Mesenchymal stem cell (in vitro differentiated cells and primary cell): Measurements from ENCODE around the gene EFHD2.

Experiments used
- DNase-seq: peaks from one replicate; pipeline ENCODE4 v3.0.0-alpha.2; 2013
- H2AFZ ChIP-seq: one replicate; pipeline ENCODE4 v1.6.1; 2013; ENCODE audit warnings: low read depth, mild to moderate bottlenecking, control low read depth, inconsistent platforms, low read length, moderate library complexity
- H2AK5ac ChIP-seq: 2 replicates; pipeline ENCODE4 v1.6.1; 2013; ENCODE audit warnings: low read length, moderate library complexity, mild to moderate bottlenecking, inconsistent platforms; ENCODE audit not compliant: severe bottlenecking
- H2BK120ac ChIP-seq: one replicate; pipeline ENCODE4 v1.6.1; 2013; ENCODE audit warnings: low read depth, mild to moderate bottlenecking, inconsistent platforms, low read length, moderate library complexity
- H2BK12ac ChIP-seq, 2 experiments: one replicate each; pipeline ENCODE4 v1.6.1; 2013; ENCODE audit warnings: inconsistent platforms in 2 of 2, low read length in 2 of 2, mild to moderate bottlenecking in 2 of 2, moderate library complexity in 2 of 2, control low read depth in 1 of 2
- H2BK15ac ChIP-seq: one replicate; pipeline ENCODE4 v1.6.1; 2013; ENCODE audit warnings: mild to moderate bottlenecking, low read depth, inconsistent platforms; ENCODE audit not compliant: poor library complexity, severe bottlenecking
- H2BK5ac ChIP-seq: 2 replicates; pipeline ENCODE4 v1.6.1; 2013; ENCODE audit warnings: low read depth, mild to moderate bottlenecking, low read length, control low read depth, inconsistent platforms; ENCODE audit not compliant: poor library complexity, severe bottlenecking
- H3K14ac ChIP-seq, 2 experiments: one replicate each; pipeline ENCODE4 v1.6.1; 2013; ENCODE audit warnings: inconsistent platforms in 2 of 2, low read length in 2 of 2, control low read depth in 1 of 2, mild to moderate bottlenecking in 1 of 2, moderate library complexity in 1 of 2
- H3K18ac ChIP-seq, 2 experiments: one replicate each; pipeline ENCODE4 v1.6.1; 2013; ENCODE audit warnings: inconsistent platforms in 2 of 2, low read length in 2 of 2, control low read depth in 1 of 2, low read depth in 1 of 2, mild to moderate bottlenecking in 1 of 2
- H3K23ac ChIP-seq, 2 experiments: one replicate each; pipeline ENCODE4 v1.6.1; 2013; ENCODE audit warnings: inconsistent platforms in 2 of 2, low read length in 2 of 2, mild to moderate bottlenecking in 2 of 2, moderate library complexity in 2 of 2, control low read depth in 1 of 2
- H3K27ac ChIP-seq: 2 replicates; pipeline ENCODE4 v1.5.1; 2013; ENCODE audit warnings: mild to moderate bottlenecking, moderate library complexity, low read length, control low read depth, inconsistent platforms; ENCODE audit not compliant: poor library complexity, severe bottlenecking
- H3K27me3 ChIP-seq, 2 experiments: 2 replicates each; pipeline versions ENCODE4 v1.6.1 to v1.7.0; 2013; ENCODE audit warnings: low read length in 2 of 2, mild to moderate bottlenecking in 2 of 2, moderate library complexity in 2 of 2, control low read depth in 1 of 2, inconsistent platforms in 1 of 2; ENCODE audit not compliant: control insufficient read depth in 1 of 2, insufficient read depth in 1 of 2
- H3K36me3 ChIP-seq, 2 experiments: 2 replicates each; pipeline versions ENCODE4 v1.6.1 to v1.7.0; 2013; ENCODE audit warnings: low read length in 2 of 2, control low read depth in 1 of 2, inconsistent platforms in 1 of 2, low read depth in 1 of 2, mild to moderate bottlenecking in 1 of 2; ENCODE audit not compliant: insufficient read depth in 2 of 2, control insufficient read depth in 1 of 2
- H3K4ac ChIP-seq, 2 experiments: one replicate each; pipeline ENCODE4 v1.6.1; 2013; ENCODE audit warnings: inconsistent platforms in 2 of 2, low read length in 2 of 2, mild to moderate bottlenecking in 2 of 2, moderate library complexity in 2 of 2, control low read depth in 1 of 2, low read depth in 1 of 2
- H3K4me1 ChIP-seq: 2 replicates; pipeline ENCODE4 v1.6.1; 2013; ENCODE audit warnings: low read depth, low read length, control low read depth; ENCODE audit not compliant: control insufficient read depth, insufficient read depth
- H3K4me2 ChIP-seq: 2 replicates; pipeline ENCODE4 v1.6.1; 2013; ENCODE audit warnings: low read length, mild to moderate bottlenecking, inconsistent platforms; ENCODE audit not compliant: poor library complexity, severe bottlenecking
- H3K4me3 ChIP-seq, 2 experiments: 2 replicates each; pipeline versions ENCODE4 v1.5.1 to v1.7.0; 2013; ENCODE audit warnings: low read length in 2 of 2, mild to moderate bottlenecking in 2 of 2, control low read depth in 1 of 2, low read depth in 1 of 2; ENCODE audit not compliant: insufficient read depth in 1 of 2
- H3K79me1 ChIP-seq: replicated peaks from 2 replicates; pipeline ENCODE4 v1.6.1; 2013; ENCODE audit warnings: mild to moderate bottlenecking, control low read depth, low read length, inconsistent platforms; ENCODE audit not compliant: poor library complexity, severe bottlenecking
- H3K9ac ChIP-seq: 2 replicates; pipeline ENCODE4 v1.7.0; 2013; ENCODE audit warnings: mild to moderate bottlenecking, low read length, moderate library complexity
- H3K9me3 ChIP-seq: 2 replicates; pipeline ENCODE4 v1.7.0; 2013; ENCODE audit warnings: mild to moderate bottlenecking, low read length; ENCODE audit not compliant: control insufficient read depth
- H4K8ac ChIP-seq: one replicate; pipeline ENCODE4 v1.6.1; 2013; ENCODE audit warnings: inconsistent platforms, mild to moderate bottlenecking, low read length, moderate library complexity
- H4K91ac ChIP-seq: one replicate; pipeline ENCODE4 v1.6.1; 2013; ENCODE audit warnings: mild to moderate bottlenecking, low read length, inconsistent platforms
- WGBS: methylation state at CpG from one replicate; pipeline ENCODE4 v1.1.7; 2013; ENCODE audit warnings: mixed read lengths; 5-methylcytosine and 5-hydroxymethylcytosine counted together

Gene EFHD2

GRCh38 chr1:15402809-15403450, 6.8 kb upstream of the EFHD2 start:
- 86% methylated on average over 4 of the region's 5 CpGs for WGBS
- H2AK5ac ChIP-seq, result no peak overlapping the region
- H2BK15ac ChIP-seq, result no peak overlapping the region
- H3K36me3 ChIP-seq, result no peaks in the 10 kb centered on the region
- H3K4me3 ChIP-seq, result no peak overlapping the region
- H3K9me3 ChIP-seq, result peaks cover 11% of the 10 kb centered on the region
- no peak overlapping the region for H3K18ac ChIP-seq
- no peak overlapping the region for H3K4me2 ChIP-seq
- H4K8ac ChIP-seq, result no peak overlapping the region
- H3K4me1 ChIP-seq, result no peaks in the 10 kb centered on the region
- H4K91ac ChIP-seq, result no peak overlapping the region
- peaks cover 7 to 10% of the 10 kb centered on the region in 2 experiments for H3K27me3 ChIP-seq
- H2BK12ac ChIP-seq, result no peak overlapping the region
- no peak for DNase-seq
- no peak overlapping the region for H3K27ac ChIP-seq
- H3K23ac ChIP-seq, result no peak overlapping the region
- H2BK5ac ChIP-seq, result no peak overlapping the region
- H3K4ac ChIP-seq, result no peak overlapping the region
- no peak overlapping the region for H3K14ac ChIP-seq
- H3K9ac ChIP-seq, result no peak overlapping the region
- no peaks in the 10 kb centered on the region for H3K79me1 ChIP-seq
- H2AFZ ChIP-seq, result no peak overlapping the region
- H2BK120ac ChIP-seq, result no peak overlapping the region

- whole genome bisulfite sequencing, result 96% methylated on average over 9 of the region's 9 CpGs
- no peak overlapping the region for H2AK5ac ChIP-seq
Observed at GRCh38 chr1:15403962-15404580, 5.6 kb upstream of the EFHD2 start.

GRCh38 chr1:15405106-15405850, 4.4 kb upstream of the EFHD2 start:
- Histone ChIP-seq H3K27me3 (peaks cover 7 to 10% of the 10 kb centered on the region in 2 experiments), H3K14ac (no peak overlapping the region), H2AK5ac (no peak overlapping the region), H3K27ac (no peak overlapping the region), H2BK12ac (no peak overlapping the region), H4K91ac (no peak overlapping the region), H3K18ac (no peak overlapping the region), H3K23ac (no peak overlapping the region), H3K79me1 (peaks cover 1% of the 10 kb centered on the region), H3K4me1 (peaks cover 4% of the 10 kb centered on the region), H4K8ac (no peak overlapping the region), H2AFZ (no peak overlapping the region), H2BK15ac (peak overlapping the region; percentile 41), H3K9me3 (no peaks in the 10 kb centered on the region), H3K4ac (no peak overlapping the region), H3K36me3 (no peaks in the 10 kb centered on the region), H3K4me3 (no peak overlapping the region), H2BK5ac (no peak overlapping the region), H3K4me2 (no peak overlapping the region), H2BK120ac (no peak overlapping the region), H3K9ac (no peak overlapping the region)
- 92% methylated on average over 9 of the region's 9 CpGs for WGBS
- no peak for DNase-seq

More at GRCh38 chr1:15403962-15404580, 5.6 kb upstream of the EFHD2 start:
- Histone ChIP-seq H3K4ac (no peak overlapping the region), H2BK12ac (no peak overlapping the region), H3K18ac (no peak overlapping the region), H2AFZ (no peak overlapping the region), H3K79me1 (no peaks in the 10 kb centered on the region), H3K4me2 (no peak overlapping the region), H4K91ac (no peak overlapping the region), H3K23ac (no peak overlapping the region), H3K9ac (no peak overlapping the region), H4K8ac (no peak overlapping the region), H3K4me1 (peaks cover 2% of the 10 kb centered on the region), H3K36me3 (no peaks in the 10 kb centered on the region), H3K9me3 (peaks cover 11% of the 10 kb centered on the region), H2BK5ac (no peak overlapping the region), H3K4me3 (no peak overlapping the region), H3K27me3 (peaks cover 7 to 10% of the 10 kb centered on the region in 2 experiments), H3K14ac (no peak overlapping the region), H2BK120ac (no peak overlapping the region), H3K27ac (no peak overlapping the region), H2BK15ac (no peak overlapping the region)
- DNase-seq, result no peak
